Stomach (tissue), 9 donors: ENCODE measurements around the gene PINLYP. TPM values are rescaled to one million over a fixed set of nuclear protein-coding genes. Genes with fewer than 3 reads are reported as not detected.

Experiments used
- DNase-seq, 2 donors: peaks; one replicate each; pipeline versions ENCODE4 v3.0.0 to v3.0.0-alpha.2; 2013 to 2019
- H3K27ac ChIP-seq, 5 donors: fragments of 200-600 bp in 4 of 5; sonication (generic) in 4 of 5; one replicate each; pipeline ENCODE4 v1.5.1; 2013 to 2019; ENCODE audit warnings: mild to moderate bottlenecking in 1 of 5, moderate library complexity in 1 of 5
- H3K27me3 ChIP-seq, 3 donors: fragments of 200-600 bp; sonication (generic); one replicate each; pipeline ENCODE4 v1.5.1; 2017 to 2019; ENCODE audit warnings: mixed run types in 1 of 3
- H3K36me3 ChIP-seq, 4 donors: fragments of 200-600 bp; sonication (generic); 1 replicate in 3 of 4; 2 replicates in 1 of 4; pipeline ENCODE4 v1.5.1; 2016 to 2019
- H3K4me1 ChIP-seq, 4 donors: fragments of 200-600 bp; sonication (generic); one replicate each; pipeline ENCODE4 v1.5.1; 2016 to 2019
- H3K4me3 ChIP-seq, 4 donors: fragments of 200-600 bp; sonication (generic) in 3 of 4; one replicate each; pipeline ENCODE4 v1.5.1; 2016 to 2019; ENCODE audit warnings: mild to moderate bottlenecking in 1 of 4
- H3K9me3 ChIP-seq, 4 donors: fragments of 200-600 bp; sonication (generic); one replicate each; pipeline ENCODE4 v1.5.1; 2016 to 2019
- EP300 ChIP-seq: sonication (generic); formaldehyde crosslinking; IDR thresholded peaks from one replicate; pipeline ENCODE4 v1.6.1; 2017; ENCODE audit warnings: antibody characterized with exemption
- POLR2A ChIP-seq, 4 donors: fragments of 450-650 bp; IDR thresholded peaks; one replicate each; pipeline ENCODE4 v1.6.1; 2016; ENCODE audit warnings: antibody characterized with exemption in 4 of 4, control low read depth in 2 of 4, mild to moderate bottlenecking in 1 of 4, moderate library complexity in 1 of 4
- POLR2AphosphoS5 ChIP-seq, 3 donors: sonication (generic); formaldehyde crosslinking; IDR thresholded peaks; one replicate each; pipeline ENCODE4 v1.6.1; 2016; ENCODE audit warnings: antibody characterized with exemption in 3 of 3
- WGBS, 5 donors: extraction: QIAGEN DNeasy Blood & Tissue Kit in 3 of 5; methylation state at CpG; one replicate each; pipeline versions ENCODE4 v1.1.5 to v1.1.7; 2013 to 2018; 5-methylcytosine and 5-hydroxymethylcytosine counted together
- intact Hi-C: fragments of 100-400 bp; cut with DNase I; formaldehyde crosslinking; loops from one replicate; pipeline ENCODE4 v1.15.1; 2023; ENCODE audit warnings: low total_unique reads
- polyA plus RNA-seq, 3 donors: library from polyadenylated mRNA; stranded (reverse); fragments of 200-250 nt; gene quantifications; one replicate each; pipeline ENCODE4 v1.2.3, GENCODE V29; 2013
- total RNA-seq, 5 donors: library from RNA; depleted of rRNA; stranded (reverse); fragments of >200 nt; gene quantifications; one replicate each; pipeline versions ENCODE4 v1.1.0 to v1.2.3, GENCODE V29; 2014 to 2016
- TF ChIP-seq, protein P1 (sequence below), 7 experiments: fragments of 450-650 bp in 4 of 7; fragments of 200-600 bp in 3 of 7; sonication (generic) in 3 of 7; IDR thresholded peaks; one replicate each; pipeline ENCODE4 v1.5.1; 2016 to 2019; ENCODE audit warnings: antibody characterized with exemption in 7 of 7, control low read depth in 2 of 7, mild to moderate bottlenecking in 1 of 7
- donor health status: healthy with polysubstance abuse.
- donor health status: Bipolar disorder and iron deficiency.
- donor health status: healthy.

PINLYP gene
- total and polyA plus RNA-seq, 8 donors, result 0.14 to 18.7 (median 8.0) TPM; not detected in 1

DNA sequence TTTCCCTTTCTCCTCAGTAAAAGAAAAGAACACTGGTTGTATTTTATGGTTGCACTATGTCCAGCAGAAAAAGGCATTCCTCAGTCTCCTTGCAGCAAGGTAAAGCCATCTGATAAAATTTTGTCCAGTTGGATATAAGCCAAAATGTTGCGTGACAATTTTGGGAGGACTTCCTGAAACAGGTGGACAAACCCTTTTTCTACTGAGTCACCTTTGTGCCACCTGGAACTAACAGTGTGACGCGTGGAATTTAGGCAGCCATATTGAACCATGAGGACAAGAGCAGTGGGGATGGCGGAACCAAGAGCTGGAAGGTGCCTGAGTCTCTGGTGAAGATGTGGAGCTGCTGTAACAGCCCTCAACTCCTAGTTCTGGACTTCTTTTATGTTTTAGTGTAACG, 55.9 kb downstream of the PINLYP start:
- H3K27ac ChIP-seq, result no peak overlapping the region
- DNase-seq, result no peak
- H3K9me3 ChIP-seq, result no peaks in the 10 kb centered on the region
- H3K27me3 ChIP-seq, result peaks cover 0 to 16% (median 0%) of the 10 kb centered on the region in 3 donors
- WGBS, 5 donors, result 80 to 86% (median 81%) methylated on average over 5 of the region's 5 CpGs
- no peaks in the 10 kb centered on the region for H3K36me3 ChIP-seq
- intact Hi-C loops, result no loop called here
- peaks cover 0 to 13% (median 4%) of the 10 kb centered on the region in 4 donors for H3K4me1 ChIP-seq
- TF ChIP-seq, protein P1, sequence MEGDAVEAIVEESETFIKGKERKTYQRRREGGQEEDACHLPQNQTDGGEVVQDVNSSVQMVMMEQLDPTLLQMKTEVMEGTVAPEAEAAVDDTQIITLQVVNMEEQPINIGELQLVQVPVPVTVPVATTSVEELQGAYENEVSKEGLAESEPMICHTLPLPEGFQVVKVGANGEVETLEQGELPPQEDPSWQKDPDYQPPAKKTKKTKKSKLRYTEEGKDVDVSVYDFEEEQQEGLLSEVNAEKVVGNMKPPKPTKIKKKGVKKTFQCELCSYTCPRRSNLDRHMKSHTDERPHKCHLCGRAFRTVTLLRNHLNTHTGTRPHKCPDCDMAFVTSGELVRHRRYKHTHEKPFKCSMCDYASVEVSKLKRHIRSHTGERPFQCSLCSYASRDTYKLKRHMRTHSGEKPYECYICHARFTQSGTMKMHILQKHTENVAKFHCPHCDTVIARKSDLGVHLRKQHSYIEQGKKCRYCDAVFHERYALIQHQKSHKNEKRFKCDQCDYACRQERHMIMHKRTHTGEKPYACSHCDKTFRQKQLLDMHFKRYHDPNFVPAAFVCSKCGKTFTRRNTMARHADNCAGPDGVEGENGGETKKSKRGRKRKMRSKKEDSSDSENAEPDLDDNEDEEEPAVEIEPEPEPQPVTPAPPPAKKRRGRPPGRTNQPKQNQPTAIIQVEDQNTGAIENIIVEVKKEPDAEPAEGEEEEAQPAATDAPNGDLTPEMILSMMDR (IDR thresholded peaks at IDR 0.05), result no peak
- no peak for TF ChIP-seq EP300
- TF ChIP-seq POLR2AphosphoS5 (IDR thresholded peaks at IDR 0.05), result no peak
- no peak for TF ChIP-seq POLR2A (IDR thresholded peaks at IDR 0.05)
- no peak overlapping the region for H3K4me3 ChIP-seq

Other genes starting within 250 kb of the PINLYP start
- 10 to 100 TPM in 1 of 5 donors, 1 to 10 TPM in 2, not detected in 2; 2.8 to 11.3 (median 4.5) TPM for gene CD177, start 222.1 kb upstream of the PINLYP start, total RNA-seq
- gene CD177, start 222.1 kb upstream of the PINLYP start, polyA plus RNA-seq, result 1 to 10 TPM in 1 of 3 donors, under 1 TPM in 1, not detected in 1; 0.25 to 1.1 TPM
- not detected for gene TEX101, start 160.9 kb upstream of the PINLYP start, total RNA-seq
- under 1 TPM in 1 of 3 donors, not detected in 2; 0.28 TPM for gene TEX101, start 160.9 kb upstream of the PINLYP start, polyA plus RNA-seq
- gene LYPD3, start 110.2 kb upstream of the PINLYP start, total RNA-seq, result under 1 TPM in 3 of 5 donors, not detected in 2; 0.29 to 0.55 (median 0.45) TPM
- gene LYPD3, start 110.2 kb upstream of the PINLYP start, polyA plus RNA-seq, result 10 to 100 TPM in 1 of 3 donors, 1 to 10 TPM in 1, under 1 TPM in 1; 0.76 to 72.4 (median 2.2) TPM
- 10 to 100 TPM in 1 of 5 donors, 1 to 10 TPM in 3, not detected in 1; 2.0 to 55.3 (median 8.5) TPM for gene PHLDB3, start 71.1 kb upstream of the PINLYP start, total RNA-seq
- gene PHLDB3, start 71.1 kb upstream of the PINLYP start, polyA plus RNA-seq, result 10 to 100 TPM in 2 of 3 donors, 1 to 10 TPM in 1; 9.5 to 24.9 (median 13.9) TPM
- gene ETHE1, start 48.6 kb upstream of the PINLYP start, total RNA-seq, result 100 to 1,000 TPM in 1 of 5 donors, 10 to 100 TPM in 4; 43.5 to 157 (median 61.1) TPM
- gene ETHE1, start 48.6 kb upstream of the PINLYP start, polyA plus RNA-seq, result 10 to 100 TPM; 42.6 to 55.5 (median 42.8) TPM
- gene ZNF575, start 42.6 kb upstream of the PINLYP start, total RNA-seq, result 10 to 100 TPM in 1 of 5 donors, 1 to 10 TPM in 1, not detected in 3; 7.8 to 23.5 TPM
- gene ZNF575, start 42.6 kb upstream of the PINLYP start, polyA plus RNA-seq, result under 1 TPM; 0.37 to 0.76 (median 0.65) TPM
- 10 to 100 TPM; 10.8 to 42.5 (median 16.8) TPM for gene XRCC1, start 274 bp upstream of the PINLYP start, total RNA-seq
- gene XRCC1, start 274 bp upstream of the PINLYP start, polyA plus RNA-seq, result 10 to 100 TPM; 13.1 to 24.3 (median 18.0) TPM
- gene IRGQ, start 20.3 kb downstream of the PINLYP start, total RNA-seq, result 10 to 100 TPM in 4 of 5 donors, 1 to 10 TPM in 1; 5.3 to 57.1 (median 25.3) TPM
- 1 to 10 TPM; 2.0 to 4.9 (median 2.6) TPM for gene IRGQ, start 20.3 kb downstream of the PINLYP start, polyA plus RNA-seq
- gene ZNF576, start 20.8 kb downstream of the PINLYP start, total RNA-seq, result 10 to 100 TPM in 3 of 5 donors, 1 to 10 TPM in 1, not detected in 1; 4.2 to 21.6 (median 15.9) TPM
- 10 to 100 TPM; 13.7 to 18.2 (median 14.9) TPM for gene ZNF576, start 20.8 kb downstream of the PINLYP start, polyA plus RNA-seq
- not detected for gene SRRM5, start 36.3 kb downstream of the PINLYP start, total RNA-seq
- under 1 TPM in 2 of 3 donors, not detected in 1; 0.45 to 0.50 TPM for gene SRRM5, start 36.3 kb downstream of the PINLYP start, polyA plus RNA-seq
- gene ZNF428, start 43.8 kb downstream of the PINLYP start, total RNA-seq, result 10 to 100 TPM in 4 of 5 donors, 1 to 10 TPM in 1; 7.8 to 72.7 (median 11.2) TPM
- gene ZNF428, start 43.8 kb downstream of the PINLYP start, polyA plus RNA-seq, result 10 to 100 TPM; 30.9 to 47.9 (median 42.8) TPM
- gene CADM4, start 64.0 kb downstream of the PINLYP start, total RNA-seq, result 1 to 10 TPM in 4 of 5 donors, not detected in 1; 4.9 to 8.6 (median 6.2) TPM
- 10 to 100 TPM in 1 of 3 donors, 1 to 10 TPM in 2; 5.0 to 14.2 (median 8.9) TPM for gene CADM4, start 64.0 kb downstream of the PINLYP start, polyA plus RNA-seq
- gene PLAUR, start 94.4 kb downstream of the PINLYP start, total RNA-seq, result 10 to 100 TPM in 4 of 5 donors, 1 to 10 TPM in 1; 2.0 to 57.2 (median 26.1) TPM
- 10 to 100 TPM in 2 of 3 donors, 1 to 10 TPM in 1; 9.1 to 35.9 (median 31.1) TPM for gene PLAUR, start 94.4 kb downstream of the PINLYP start, polyA plus RNA-seq
- gene IRGC, start 140.3 kb downstream of the PINLYP start, total RNA-seq, result not detected
- not detected for gene IRGC, start 140.3 kb downstream of the PINLYP start, polyA plus RNA-seq
- 10 to 100 TPM in 3 of 5 donors, 1 to 10 TPM in 2; 3.5 to 59.4 (median 11.3) TPM for gene SMG9, start 179.2 kb downstream of the PINLYP start, total RNA-seq
- 10 to 100 TPM; 11.8 to 27.9 (median 22.1) TPM for gene SMG9, start 179.2 kb downstream of the PINLYP start, polyA plus RNA-seq
- 100 to 1,000 TPM in 1 of 5 donors, 10 to 100 TPM in 3, 1 to 10 TPM in 1; 3.1 to 222 (median 32.7) TPM for gene KCNN4, start 205.2 kb downstream of the PINLYP start, total RNA-seq
- 10 to 100 TPM in 1 of 3 donors, 1 to 10 TPM in 2; 7.6 to 22.4 (median 8.6) TPM for gene KCNN4, start 205.2 kb downstream of the PINLYP start, polyA plus RNA-seq
- under 1 TPM in 1 of 5 donors, not detected in 4; 0.43 TPM for gene LYPD5, start 226.6 kb downstream of the PINLYP start, total RNA-seq
- gene LYPD5, start 226.6 kb downstream of the PINLYP start, polyA plus RNA-seq, result 1 to 10 TPM in 2 of 3 donors, under 1 TPM in 1; 0.61 to 3.9 (median 2.6) TPM